ENCODE data around the gene GPX4. TPM values are rescaled to one million over a fixed set of nuclear protein-coding genes. Genes with fewer than 3 reads are reported as not detected.

The GPX4 gene
- total RNA-seq, 4 donors from 2014 or later = 350 to 485 (median 414) TPM

- H3K4me3 ChIP-seq (replicated peaks in 1 of 3) = no peak overlapping the region
- intact Hi-C loops (cut with DNase I) = no loop called here
- no peaks in the 10 kb centered on the region for H3K27me3 ChIP-seq
- peaks cover 23 to 24% of the 10 kb centered on the region in 2 donors for H3K36me3 ChIP-seq
- no peak overlapping the region for H3K27ac ChIP-seq
- no peak for DNase-seq
- no peak for TF ChIP-seq POLR2A (IDR thresholded peaks at IDR 0.05)
- TF ChIP-seq CTCF (IDR thresholded peaks at IDR 0.05) = no peak
- H3K4me1 ChIP-seq = peaks cover 0 to 9% of the 10 kb centered on the region in 2 donors
- H3K9me3 ChIP-seq = no peaks in the 10 kb centered on the region
- WGBS, 2 donors = 86 to 87% methylated on average over 18 to 36 of the region's 38 CpGs
These were observed 17.9 kb upstream of the GPX4 start for GRCh38 chr19:1085676-1086442.

GRCh38 chr19:1086613-1087012, 17.2 kb upstream of the GPX4 start:
- intact Hi-C loops (cut with DNase I) = no loop called here
- Histone ChIP-seq H3K27me3 (no peaks in the 10 kb centered on the region), H3K27ac (no peak overlapping the region), H3K9me3 (no peaks in the 10 kb centered on the region), H3K4me3 (replicated peaks in 1 of 3) (no peak overlapping the region), H3K4me1 (peaks cover 0 to 9% of the 10 kb centered on the region in 2 donors), H3K36me3 (peaks cover 30 to 32% of the 10 kb centered on the region in 2 donors)
- TF ChIP-seq POLR2A (IDR thresholded peaks at IDR 0.05) (no peak), CTCF (IDR thresholded peaks at IDR 0.05) (no peak)
- 88 to 91% methylated on average over 7 to 15 of the region's 21 CpGs for WGBS, 2 donors
- no peak for DNase-seq

GRCh38 chr19:1087813-1088415, 15.9 kb upstream of the GPX4 start:
- 83 to 85% methylated on average over 23 to 26 of the region's 27 CpGs for WGBS, 2 donors
- no peaks in the 10 kb centered on the region for H3K9me3 ChIP-seq
- H3K36me3 ChIP-seq = peaks cover 33 to 35% of the 10 kb centered on the region in 2 donors
- no peak overlapping the region for H3K27ac ChIP-seq
- TF ChIP-seq CTCF (IDR thresholded peaks at IDR 0.05) (no peak), POLR2A (IDR thresholded peaks at IDR 0.05) (no peak)
- H3K4me1 ChIP-seq = no peaks in the 10 kb centered on the region
- intact Hi-C loops (cut with DNase I) = no loop called here
- no peaks in the 10 kb centered on the region for H3K27me3 ChIP-seq
- DNase-seq = no peak
- H3K4me3 ChIP-seq (replicated peaks in 1 of 3) = no peak overlapping the region

GRCh38 chr19:1088416-1089010, 15.3 kb upstream of the GPX4 start:
- H3K9me3 ChIP-seq = no peaks in the 10 kb centered on the region
- DNase-seq = no peak
- no peak overlapping the region for H3K4me3 ChIP-seq (replicated peaks in 1 of 3)
- no peak overlapping the region for H3K27ac ChIP-seq
- peaks cover 1 to 2% of the 10 kb centered on the region in 2 donors for H3K4me1 ChIP-seq
- no peaks in the 10 kb centered on the region for H3K27me3 ChIP-seq
- TF ChIP-seq CTCF (IDR thresholded peaks at IDR 0.05) = no peak
- no peak for TF ChIP-seq POLR2A (IDR thresholded peaks at IDR 0.05)
- WGBS, 2 donors = 83 to 94% methylated on average over 20 to 24 of the region's 27 CpGs
- H3K36me3 ChIP-seq = peaks cover 33 to 35% of the 10 kb centered on the region in 2 donors
- intact Hi-C loops (cut with DNase I) = no loop called here

Measured in thyroid gland (tissue), 4 donors.